HG02642 (cell line): ENCODE measurements around the gene CRACR2B.

Experiments used
- ATAC-seq: cut with Tn5 transposase; IDR thresholded peaks from one replicate; pipeline ENCODE4 v1.9.1; 2021; ENCODE audit warnings: mild to moderate bottlenecking; ENCODE audit not compliant: unreplicated experiment, poor library complexity

CRACR2B gene

DNA sequence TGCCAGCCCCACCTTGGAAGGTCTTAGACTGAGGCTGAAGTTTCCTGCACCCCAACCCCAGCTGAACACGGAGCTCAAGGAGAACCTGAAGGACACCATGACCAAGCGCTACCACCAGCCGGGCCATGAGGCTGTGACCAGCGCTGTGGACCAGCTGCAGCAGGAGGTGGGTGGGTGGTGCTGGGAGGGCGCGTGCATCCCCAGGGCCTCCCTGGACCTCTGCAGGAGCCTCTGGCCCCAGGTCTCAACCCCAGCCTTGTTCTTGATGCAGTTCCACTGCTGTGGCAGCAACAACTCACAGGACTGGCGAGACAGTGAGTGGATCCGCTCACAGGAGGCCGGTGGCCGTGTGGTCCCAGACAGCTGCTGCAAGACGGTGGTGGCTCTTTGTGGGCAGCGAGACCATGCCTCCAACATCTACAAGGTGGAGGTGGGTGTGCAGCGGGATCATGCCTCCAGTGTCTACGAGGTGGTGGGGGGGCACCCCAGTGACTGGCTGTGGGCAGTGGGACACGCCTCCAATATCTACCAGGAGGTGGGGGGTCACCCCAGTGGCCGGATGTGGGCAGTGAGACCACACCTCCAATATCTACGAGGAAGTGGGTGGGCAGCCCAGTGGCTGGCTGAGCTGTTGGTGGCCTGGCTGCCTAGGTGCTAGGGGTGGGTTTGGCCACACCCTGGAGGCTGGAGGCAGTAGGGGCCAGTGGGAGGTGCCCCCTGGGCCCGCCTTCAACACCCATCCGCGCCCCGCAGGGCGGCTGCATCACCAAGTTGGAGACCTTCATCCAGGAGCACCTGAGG, 9.7 kb downstream of the CRACR2B start:
- ATAC-seq, result no peak

DNA sequence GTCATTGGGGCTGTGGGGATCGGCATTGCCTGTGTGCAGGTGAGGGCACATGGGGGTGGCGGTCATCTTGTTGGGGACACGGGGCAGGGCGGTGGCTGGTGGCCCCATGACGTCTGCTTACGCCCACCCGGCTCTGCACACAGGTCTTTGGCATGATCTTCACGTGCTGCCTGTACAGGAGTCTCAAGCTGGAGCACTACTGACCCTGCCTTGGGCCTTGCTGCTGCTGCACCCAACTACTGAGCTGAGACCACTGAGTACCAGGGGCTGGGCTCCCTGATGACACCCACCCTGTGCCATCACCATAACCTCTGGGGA, 10.2 kb downstream of the CRACR2B start:
- no peak for ATAC-seq

DNA sequence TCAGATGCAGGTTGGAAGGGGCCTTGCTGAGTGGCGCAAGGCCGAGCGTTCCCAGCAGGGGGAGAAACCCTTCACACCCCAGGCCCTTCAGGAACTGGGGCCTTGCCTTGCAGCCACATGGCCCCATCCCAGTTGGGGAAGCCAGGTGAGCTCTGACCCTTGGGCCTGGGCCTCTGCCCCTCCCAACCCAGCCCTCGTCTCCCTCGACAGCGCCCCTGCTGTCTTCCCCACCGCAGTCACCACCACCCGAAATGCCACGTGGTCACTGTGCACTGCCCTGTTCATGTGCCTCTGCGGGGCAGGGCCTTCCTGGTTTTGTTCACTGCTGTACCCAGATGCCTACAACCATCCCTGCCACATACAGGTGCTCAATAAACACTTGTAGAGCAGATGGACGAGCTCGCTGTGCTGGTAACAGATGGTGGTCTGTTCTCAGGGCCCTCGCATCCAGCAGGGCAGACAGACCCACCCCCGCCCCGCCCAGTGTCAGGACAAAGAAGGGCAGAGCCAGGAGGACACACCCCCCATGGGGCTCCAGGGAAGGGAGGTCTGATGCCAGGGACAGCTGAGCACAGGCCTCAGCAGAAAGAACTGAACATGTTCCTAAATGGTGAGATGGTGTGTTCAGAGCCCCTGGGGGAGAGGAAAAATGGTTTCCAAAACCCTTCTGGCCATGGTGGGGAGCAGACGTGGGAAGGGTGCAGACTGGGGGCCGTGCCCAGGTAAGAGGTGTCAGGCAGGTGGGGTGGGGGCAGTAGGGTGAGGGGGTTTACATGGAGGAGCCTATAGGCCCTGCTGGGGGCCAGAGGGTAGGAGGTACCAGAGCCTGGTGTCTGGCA, 10.9 kb downstream of the CRACR2B start:
- no peak for ATAC-seq

DNA sequence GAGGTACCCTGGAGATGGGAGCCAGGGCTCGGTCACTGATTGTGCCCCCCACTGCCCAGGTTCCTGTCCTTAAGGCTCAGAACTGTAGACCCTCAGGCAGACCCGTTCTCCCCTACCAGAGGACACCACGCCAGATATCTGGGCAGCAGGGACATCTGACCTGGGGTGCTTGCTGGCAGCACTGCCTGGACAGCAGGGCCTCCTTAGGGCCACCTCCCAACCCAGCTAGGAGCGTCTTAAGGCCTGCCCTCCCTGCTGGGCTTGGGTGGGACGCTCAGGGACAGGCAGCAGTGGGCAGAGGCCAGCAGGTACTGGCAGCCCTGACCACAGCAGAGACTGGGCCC, 11.5 kb downstream of the CRACR2B start:
- no peak for ATAC-seq

DNA sequence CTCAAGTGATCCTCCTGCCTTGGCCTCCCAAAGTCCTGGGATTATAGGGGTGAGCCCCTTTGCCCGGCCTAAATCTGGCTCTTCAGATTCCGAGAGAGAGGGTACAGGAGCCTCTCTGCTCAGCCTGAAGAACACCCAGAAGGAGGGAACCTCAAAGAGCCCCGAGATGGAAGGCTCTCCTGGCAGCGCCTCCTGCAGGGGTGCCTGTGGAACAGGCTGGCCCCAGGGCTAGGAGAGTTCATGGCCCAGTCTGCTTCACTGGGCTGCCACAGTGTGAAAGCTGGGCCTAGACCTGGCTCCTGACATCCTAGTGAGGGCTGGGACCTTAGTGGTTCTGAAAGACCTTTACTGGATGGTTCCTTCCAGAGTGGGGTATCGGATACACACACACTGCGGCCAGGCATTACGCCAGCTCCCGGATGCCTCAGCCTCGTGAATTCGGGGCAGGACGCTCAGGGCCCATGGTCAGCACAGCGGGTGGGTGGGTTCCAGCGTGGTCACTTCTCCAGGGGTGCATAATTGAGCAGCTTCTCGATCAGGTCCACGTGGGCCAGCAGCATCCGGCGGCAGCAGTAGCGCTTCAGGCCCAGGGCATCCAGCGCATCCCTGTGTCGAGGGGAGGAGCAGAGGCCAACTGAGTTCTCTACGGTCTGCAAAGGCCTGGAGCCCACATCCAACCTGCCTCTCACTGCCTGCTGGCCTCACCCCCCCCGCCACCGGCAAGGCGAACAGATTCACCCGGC, 12.3 kb downstream of the CRACR2B start:
- no peak for ATAC-seq

DNA sequence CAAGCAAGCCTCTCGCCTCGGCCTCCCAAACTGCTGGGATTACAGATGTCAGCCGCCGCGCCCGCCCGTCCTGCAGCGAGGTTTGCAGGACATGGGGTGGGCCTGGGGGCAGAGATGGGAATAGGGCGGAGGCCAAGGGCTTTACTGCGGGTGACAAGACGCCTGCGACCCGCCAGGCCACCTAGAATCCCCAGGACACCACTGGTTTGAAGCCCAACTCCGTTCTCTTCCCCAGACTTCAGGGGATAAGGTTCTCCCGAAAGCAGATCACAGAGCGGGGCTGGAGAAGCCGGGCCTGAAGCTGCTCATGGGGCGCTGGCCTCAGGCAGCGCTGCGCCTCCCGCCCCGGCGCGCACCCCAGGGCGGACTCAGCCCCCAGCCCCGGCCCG, 14.3 kb downstream of the CRACR2B start:
- peak; percentile 28 for ATAC-seq

DNA sequence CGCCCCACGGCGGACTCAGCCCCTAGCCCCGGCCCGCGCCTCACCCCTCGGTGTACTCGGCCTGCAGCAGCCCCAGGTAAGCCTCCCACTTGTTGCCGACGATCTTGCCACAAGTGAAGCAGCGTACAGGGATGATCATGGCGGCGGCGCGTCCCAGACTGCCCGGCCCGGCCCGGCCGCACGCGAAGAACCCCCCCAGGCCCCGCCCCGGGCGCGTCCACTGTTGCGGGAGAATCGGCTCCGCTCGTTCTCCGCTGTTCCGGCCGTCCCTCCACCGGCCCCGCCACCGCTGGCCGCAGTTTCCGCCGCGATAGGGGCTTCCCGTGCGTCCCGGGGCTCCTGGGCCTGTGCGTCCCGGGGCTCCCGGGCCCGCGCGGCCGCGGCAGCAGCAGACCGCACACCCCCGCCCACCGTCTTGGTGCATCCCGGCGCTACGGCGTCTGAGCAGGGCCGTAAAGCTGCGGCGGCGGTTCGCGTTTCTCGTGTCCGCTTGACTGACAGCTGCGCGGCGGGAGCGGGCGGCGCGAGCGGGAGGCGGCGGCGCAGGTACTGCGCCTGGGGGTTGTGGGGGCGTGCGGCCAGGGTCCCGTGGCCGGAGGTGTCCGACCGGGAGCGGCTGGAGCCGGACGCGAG, 14.8 kb downstream of the CRACR2B start, which contains the start of the genes POLR2L and TSPAN4:
Gene POLR2L, minus strand, starts transcription at position 160 of the 633 bp plus-strand sequence. Its CDS starts 21 bp downstream, at position 139.
Gene TSPAN4, plus strand, starts transcription at position 483 of the 633 bp plus-strand sequence. CDS start 7,453 bp downstream, outside the sequence.
- peak; percentile 70 for ATAC-seq

DNA sequence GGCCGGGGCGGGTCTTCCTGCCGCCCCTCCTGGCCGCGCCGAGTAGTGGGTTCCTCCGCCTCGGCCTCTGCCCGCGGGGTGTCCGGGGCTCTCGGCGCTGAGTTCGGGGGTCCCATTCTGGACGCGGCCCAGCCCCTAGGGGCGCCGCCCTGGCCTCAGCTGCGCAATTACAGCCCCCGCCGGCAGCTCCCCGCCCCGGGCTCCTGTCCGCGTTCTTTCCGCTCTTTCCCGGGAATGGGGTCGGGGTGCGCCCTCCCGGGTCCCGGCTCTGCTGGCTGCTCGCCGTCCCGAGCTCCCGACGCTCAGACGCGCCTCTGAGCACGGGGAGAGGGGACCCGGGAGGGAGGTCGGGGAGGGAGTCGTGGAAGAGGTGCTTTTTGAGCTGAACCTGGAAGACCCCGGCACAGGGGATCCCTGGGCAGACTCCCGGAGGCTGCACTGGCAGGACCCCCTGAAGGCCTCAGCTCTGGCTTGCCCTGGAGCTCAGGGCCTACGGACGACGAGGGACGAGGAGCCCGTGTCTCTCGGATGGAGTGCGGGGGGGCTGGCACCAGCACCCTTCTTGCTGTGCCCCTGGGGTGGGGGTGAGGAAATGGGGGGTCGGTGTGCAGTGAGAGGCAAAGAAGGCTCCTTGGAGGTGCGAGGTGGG, 15.5 kb downstream of the CRACR2B start:
- ATAC-seq, result peak; percentile 12

DNA sequence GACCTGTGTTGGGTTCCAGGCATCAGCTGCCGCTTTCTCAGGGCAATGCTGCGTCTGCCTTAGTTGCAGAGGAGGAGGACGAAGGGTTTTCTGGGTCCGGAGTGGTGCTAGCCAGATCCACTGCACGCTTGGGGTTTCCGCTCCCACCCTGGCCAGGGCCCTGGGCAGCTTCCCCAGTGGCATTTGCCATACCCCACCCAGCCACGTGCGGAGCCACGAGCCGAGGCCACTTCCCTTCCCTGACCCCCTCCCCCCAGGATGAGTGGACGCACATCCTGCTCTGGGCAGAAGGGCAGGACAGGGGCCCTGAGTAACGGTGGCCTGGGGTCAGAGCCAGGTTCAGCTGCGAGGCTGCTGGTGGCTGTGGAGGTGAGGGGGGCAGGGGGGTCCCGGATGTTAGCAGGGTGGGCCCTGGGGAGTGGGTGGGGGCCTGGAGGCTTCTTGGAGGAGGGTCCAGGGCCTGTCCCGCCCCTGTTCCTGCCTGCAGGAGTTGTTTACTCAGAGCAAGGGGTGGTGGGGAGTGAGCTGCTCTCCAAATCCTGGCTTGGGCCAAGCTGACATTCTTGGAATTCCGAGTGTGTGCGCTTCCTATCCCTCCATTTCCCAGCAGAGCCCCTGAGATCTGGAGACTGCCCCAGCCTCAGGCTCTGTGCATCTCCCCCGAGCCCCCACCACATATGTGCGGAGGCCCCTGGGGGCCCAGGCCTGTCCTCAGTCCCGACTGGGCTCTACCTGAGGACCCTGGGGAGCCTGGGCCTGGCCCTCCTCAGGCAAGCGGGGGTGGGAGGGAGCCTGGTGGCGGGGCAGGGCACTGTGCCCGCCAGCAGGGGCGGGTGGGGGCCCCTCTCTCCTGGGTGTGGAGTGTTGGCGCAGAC, 16.3 kb downstream of the CRACR2B start:
- ATAC-seq, result no peak

DNA sequence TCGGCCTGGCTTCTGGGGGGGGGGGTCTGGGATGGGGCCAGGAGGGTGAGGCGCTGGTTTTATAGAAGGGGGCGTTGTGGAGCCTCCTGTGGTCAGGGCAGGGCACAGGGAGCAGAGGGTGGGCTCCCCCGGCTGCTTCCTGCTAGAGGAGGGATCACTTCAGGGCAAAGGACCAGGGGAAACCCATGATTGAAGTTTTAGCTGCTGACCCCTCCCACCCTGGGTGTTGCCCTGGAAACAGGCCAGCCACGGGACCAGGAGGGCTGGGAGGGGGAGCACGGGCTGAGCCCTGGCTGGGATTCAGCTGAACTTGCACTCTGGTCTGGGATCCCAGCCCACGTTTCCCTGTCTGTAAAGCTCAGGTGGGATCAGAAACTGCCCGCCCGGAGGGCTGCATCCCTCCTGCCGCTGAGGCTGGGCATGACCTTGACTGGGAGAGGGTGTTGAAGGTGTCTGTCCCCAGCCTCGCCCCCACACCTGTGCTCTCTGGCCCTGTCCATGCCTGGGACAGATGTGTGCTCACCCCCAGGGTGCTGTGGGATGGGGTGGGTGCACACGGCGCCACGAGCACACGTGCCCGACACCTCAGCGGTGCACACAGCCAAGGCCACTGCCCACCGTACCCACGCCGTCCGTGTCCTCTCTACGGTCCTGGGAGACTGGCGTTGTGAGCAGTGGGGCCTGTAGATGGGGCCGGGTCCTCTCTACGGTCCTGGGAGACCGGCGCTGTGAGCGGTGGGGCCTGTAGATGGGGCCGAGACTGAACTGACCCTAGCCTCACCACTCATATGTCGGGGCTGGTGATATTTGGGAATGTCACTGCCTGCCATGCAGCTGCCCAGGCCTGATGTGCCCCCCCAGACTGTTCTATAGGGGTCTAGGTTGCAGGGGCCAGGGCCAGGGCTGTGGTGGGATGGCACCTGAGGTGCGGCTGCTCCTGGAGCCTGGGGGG, 17.2 kb downstream of the CRACR2B start:
- no peak for ATAC-seq

DNA sequence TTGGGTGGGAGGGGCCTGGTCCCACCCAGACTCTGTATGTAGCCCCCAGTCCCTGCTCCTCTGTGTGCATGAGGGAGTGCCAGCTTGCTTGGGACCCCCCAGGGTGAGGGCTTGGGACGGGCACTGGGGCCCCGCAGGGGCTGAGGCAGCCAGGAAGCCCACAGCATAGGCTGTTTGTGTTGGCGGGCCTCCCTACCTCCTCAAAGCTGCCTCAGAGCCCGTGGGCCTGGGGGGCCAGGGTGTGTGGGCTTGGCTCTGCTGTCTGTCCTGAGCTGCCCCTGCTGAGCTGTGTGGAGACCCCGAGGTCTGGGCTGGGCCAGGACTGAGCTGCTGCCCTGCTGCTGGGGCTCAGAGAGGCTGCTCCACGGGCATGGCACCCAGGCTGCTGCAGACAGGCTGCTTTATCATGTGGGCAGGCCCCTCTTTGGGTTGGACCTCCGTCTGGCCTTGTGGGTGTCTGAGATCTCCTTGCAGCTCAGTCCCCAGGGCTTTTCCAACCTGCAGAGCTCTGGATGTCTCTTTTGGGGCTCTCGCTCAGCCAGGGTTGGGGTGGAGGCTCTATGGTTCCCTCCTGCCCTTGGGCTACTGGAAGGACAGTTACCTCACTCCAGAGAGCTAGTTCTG, 18.3 kb downstream of the CRACR2B start:
- ATAC-seq, result no peak

DNA sequence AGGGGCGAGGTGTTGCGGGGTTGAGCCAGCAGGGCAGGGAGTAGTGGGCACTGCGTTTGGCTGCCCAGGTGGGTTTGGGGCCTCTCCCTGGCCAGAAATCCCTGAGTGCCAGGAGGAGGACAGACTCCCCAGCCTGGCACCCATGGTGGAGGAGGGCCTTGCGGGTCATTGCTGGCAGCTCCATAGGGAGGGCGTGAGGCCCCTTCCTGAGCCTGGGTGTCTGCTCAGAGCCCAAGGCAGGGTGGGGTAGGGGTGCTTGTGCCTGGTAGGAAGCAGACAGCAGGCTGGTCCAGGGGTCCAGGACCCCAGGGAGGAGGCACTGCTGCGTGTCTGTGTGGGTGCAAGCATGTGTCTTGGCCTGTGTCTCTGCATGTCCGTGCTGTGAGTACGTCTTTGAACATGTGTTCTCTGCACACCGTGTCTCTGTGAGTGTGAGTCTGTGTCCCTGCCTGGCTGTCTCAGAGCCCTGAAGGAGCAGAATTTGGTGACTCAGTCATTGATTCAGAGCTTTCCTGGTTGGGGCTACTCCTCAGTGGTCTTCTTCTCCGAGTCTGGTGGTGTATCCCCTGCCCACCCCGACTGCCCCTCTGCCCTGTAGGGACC, 18.9 kb downstream of the CRACR2B start:
- ATAC-seq, result no peak

DNA sequence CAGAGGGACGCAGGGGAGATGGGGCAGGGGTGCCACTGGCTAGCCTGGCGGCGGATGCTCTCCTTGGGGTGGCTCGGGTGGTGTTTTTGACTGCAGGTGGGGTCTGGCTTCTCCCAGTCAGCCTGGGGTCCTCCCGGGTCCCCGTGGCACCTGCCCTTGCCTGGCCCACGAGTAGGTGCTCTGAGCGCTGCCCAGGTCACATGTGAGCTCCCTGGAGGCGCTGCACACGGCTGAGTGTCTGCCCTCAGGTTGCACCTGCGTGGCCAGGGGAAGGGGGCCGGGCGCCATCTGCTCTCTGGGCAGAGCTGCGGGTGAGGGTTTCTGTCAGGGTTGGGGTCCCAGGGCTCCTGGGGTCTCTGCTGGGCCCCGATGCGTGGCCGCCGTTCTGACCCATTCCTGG, 20.2 kb downstream of the CRACR2B start:
- no peak for ATAC-seq

DNA sequence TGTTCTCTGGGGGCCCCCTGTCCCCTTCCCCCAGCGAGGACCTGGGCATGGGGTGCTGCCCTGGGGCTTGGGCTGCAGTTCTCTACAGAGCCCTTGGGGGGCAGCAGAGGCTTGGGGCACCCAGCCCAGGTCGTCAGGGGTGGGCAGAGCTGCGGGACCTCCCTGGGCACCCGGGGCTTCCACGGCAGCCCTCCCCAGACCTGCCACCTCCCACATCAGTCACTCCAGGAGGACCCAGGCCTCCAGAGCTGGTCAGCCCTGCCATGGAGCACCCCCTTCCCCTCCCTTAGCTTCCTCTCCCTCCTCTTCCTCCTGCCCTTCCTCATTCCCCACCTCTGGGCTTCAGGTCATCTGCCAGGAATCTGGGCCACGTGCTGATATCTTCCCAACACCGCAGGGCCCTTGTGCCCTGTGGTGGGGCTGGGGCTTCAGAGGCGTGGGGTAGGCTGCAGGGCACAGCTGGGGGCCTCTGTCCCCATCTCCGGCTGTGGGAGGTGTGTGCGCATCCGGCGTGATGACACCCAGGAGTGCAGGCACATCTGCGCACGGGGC, 20.7 kb downstream of the CRACR2B start:
- no peak for ATAC-seq

DNA sequence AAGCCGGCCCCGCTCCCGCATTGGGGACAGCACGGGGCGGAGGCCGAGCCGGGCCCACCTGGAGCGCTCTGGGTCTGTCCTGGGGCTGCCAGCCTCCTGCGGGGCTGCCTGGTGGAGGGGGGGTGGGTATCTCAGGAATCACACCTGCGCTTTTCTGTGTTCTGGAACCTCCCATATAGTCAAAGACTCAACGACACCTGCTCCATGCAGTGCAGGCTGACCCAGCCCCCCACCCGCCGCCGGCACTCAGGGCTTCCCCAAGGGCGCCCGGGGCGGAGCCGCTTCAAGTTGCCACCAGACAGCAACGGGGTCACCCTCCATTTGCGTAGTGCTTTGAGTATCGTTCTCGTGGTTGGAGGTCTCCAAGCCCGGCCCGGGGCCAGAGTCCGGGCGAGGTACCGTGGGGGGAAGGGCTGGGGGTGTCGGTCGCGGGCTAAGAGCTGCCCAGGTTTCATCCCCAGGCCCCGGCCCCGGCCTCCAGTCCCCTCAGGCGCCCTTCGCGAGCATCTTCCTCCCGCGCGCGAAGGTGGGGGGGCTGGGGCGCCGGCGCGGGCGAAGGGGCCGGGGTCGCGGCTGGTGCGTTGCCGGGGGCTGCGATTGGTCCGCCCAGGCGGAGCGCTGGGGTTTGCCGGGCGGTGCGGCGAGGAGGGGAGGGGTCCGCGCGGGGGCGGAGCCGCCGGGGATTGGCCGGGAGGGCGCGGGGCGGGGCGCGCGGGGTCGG, 21.5 kb downstream of the CRACR2B start:
- ATAC-seq, result no peak
